Vagina (tissue), 2 donors: ENCODE data around the gene SENP3. TPM values are rescaled to one million over a fixed set of nuclear protein-coding genes. Genes with fewer than 3 reads are reported as not detected.

Experiments
- DNase-seq, 2 donors: peaks; one replicate each; pipeline ENCODE4 v3.0.0-alpha.2; 2017; ENCODE audit errors: extremely low spot score in 2 of 2
- H3K27ac ChIP-seq: fragments of 200-600 bp; sonication (generic); one replicate; pipeline ENCODE4 v1.5.1; 2019
- H3K27me3 ChIP-seq: fragments of 200-600 bp; sonication (generic); one replicate; pipeline ENCODE4 v1.5.1; 2019
- H3K36me3 ChIP-seq, 2 donors: fragments of 200-600 bp; sonication (generic); one replicate each; pipeline ENCODE4 v1.5.1; 2017 to 2019
- H3K4me1 ChIP-seq: fragments of 200-600 bp; sonication (generic); one replicate; pipeline ENCODE4 v1.5.1; 2019
- H3K4me3 ChIP-seq, 2 donors: fragments of 200-600 bp; sonication (generic); 1 replicate in 1 of 2; 2 replicates in 1 of 2; pipeline ENCODE4 v1.5.1; 2016 to 2019
- H3K9me3 ChIP-seq: fragments of 200-600 bp; sonication (generic); one replicate; pipeline ENCODE4 v1.5.1; 2019
- POLR2A ChIP-seq, 2 donors: fragments of 450-650 bp; IDR thresholded peaks; one replicate each; pipeline ENCODE4 v1.6.1; 2017; ENCODE audit warnings: antibody characterized with exemption in 2 of 2, mild to moderate bottlenecking in 2 of 2, moderate library complexity in 2 of 2
- POLR2AphosphoS5 ChIP-seq, 2 donors: sonication (generic); formaldehyde crosslinking; IDR thresholded peaks; one replicate each; pipeline ENCODE4 v1.9.0; 2017; ENCODE audit warnings: antibody characterized with exemption in 2 of 2, mild to moderate bottlenecking in 2 of 2, low read depth in 1 of 2; ENCODE audit not compliant: insufficient read depth in 1 of 2
- intact Hi-C: fragments of 100-400 bp; cut with DNase I; formaldehyde crosslinking; loops from one replicate; pipeline ENCODE4 v1.15.1; 2023
- total RNA-seq: library from RNA; depleted of rRNA; stranded (reverse); fragments of >200 nt; gene quantifications from one replicate; pipeline ENCODE4 v1.2.3, GENCODE V29; 2016
- TF ChIP-seq, protein P1 (sequence below), 3 experiments: fragments of 450-650 bp in 2 of 3; fragments of 200-600 bp in 1 of 3; sonication (generic) in 1 of 3; IDR thresholded peaks; one replicate each; pipeline ENCODE4 v1.5.1; 2017 to 2019; ENCODE audit warnings: antibody characterized with exemption in 3 of 3, mild to moderate bottlenecking in 2 of 3, moderate library complexity in 2 of 3

Gene SENP3
- total RNA-seq, 1 donor from 2014 or later: 60.2 TPM

DNA sequence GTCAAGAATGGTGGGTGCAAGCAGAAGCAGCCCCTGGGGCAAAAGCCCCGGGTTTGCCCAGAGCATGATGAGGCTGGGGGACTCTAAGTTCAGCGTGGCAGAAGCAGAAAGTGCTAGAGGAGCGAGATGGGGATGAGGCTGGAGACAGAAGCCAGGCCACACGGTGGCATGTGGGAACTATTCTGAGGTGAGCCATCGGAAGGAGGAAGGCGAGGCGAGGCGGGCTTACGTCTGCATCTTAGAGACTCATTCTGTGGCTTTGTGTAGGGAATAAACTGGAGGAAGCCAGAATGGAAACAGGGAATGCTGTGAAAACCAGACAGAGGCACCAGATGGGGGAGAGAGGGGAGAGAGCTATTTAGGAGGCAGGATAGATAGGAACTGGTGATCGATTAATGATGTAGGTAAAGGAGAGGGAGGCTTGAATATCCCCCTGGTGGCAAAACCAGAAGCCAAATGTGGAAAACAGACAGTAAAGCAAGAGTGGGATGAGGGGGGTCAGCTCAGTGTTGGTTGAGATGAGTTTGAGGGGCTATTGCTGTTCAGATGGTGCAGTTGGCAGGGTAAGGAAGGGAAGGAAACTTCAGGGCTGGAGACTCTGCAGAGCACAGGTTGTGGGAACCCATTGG is 6.3 kb upstream of the SENP3 start:
- intact Hi-C loops: loop anchor here (5.0 kb wide), 1 partner anchor 118 kb away; the partner anchor contains the start of genes FGF11 and TMEM102
- Histone ChIP-seq H3K4me1 (peaks cover 36% of the 10 kb centered on the region), H3K27ac (no peak overlapping the region), H3K9me3 (no peaks in the 10 kb centered on the region), H3K4me3 (no peak overlapping the region), H3K27me3 (no peaks in the 10 kb centered on the region), H3K36me3 (no peaks in the 10 kb centered on the region)
- TF ChIP-seq, protein P1, sequence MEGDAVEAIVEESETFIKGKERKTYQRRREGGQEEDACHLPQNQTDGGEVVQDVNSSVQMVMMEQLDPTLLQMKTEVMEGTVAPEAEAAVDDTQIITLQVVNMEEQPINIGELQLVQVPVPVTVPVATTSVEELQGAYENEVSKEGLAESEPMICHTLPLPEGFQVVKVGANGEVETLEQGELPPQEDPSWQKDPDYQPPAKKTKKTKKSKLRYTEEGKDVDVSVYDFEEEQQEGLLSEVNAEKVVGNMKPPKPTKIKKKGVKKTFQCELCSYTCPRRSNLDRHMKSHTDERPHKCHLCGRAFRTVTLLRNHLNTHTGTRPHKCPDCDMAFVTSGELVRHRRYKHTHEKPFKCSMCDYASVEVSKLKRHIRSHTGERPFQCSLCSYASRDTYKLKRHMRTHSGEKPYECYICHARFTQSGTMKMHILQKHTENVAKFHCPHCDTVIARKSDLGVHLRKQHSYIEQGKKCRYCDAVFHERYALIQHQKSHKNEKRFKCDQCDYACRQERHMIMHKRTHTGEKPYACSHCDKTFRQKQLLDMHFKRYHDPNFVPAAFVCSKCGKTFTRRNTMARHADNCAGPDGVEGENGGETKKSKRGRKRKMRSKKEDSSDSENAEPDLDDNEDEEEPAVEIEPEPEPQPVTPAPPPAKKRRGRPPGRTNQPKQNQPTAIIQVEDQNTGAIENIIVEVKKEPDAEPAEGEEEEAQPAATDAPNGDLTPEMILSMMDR (IDR thresholded peaks at IDR 0.05): no peak
- no peak for TF ChIP-seq POLR2A (IDR thresholded peaks at IDR 0.05)
- TF ChIP-seq POLR2AphosphoS5 (IDR thresholded peaks at IDR 0.05; ENCODE audit: insufficient read depth in 1 of 2, low read depth in 1 of 2): no peak
- no peak for DNase-seq

DNA sequence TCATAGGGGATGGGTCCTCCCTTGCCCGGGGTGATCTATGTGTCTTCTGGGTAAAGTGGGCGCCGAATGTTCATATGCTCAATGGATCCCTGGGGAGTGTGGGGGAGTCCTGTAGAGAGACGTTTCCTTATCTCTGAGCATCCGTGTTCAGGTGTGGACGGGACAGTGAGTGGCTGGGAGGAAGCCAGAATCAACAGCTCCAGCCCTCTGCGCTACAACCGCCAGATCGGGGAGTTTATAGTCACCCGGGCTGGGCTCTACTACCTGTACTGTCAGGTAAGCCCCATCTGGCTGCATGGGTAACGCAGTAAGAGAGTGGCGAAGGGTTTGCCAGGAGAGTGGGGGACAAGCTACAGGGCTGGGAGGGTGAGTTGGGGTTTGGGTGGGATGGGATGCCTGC is 5.1 kb upstream of the SENP3 start:
- no peak for TF ChIP-seq POLR2A (IDR thresholded peaks at IDR 0.05)
- TF ChIP-seq, protein P1 (IDR thresholded peaks at IDR 0.05): no peak
- no peak for TF ChIP-seq POLR2AphosphoS5 (IDR thresholded peaks at IDR 0.05; ENCODE audit: insufficient read depth in 1 of 2, low read depth in 1 of 2)
- peak overlapping the region; percentile 88 for H3K27ac ChIP-seq
- intact Hi-C loops: loop anchor here (5.0 kb wide), 1 partner anchor 119 kb away; the partner anchor contains the start of genes FGF11 and TMEM102
- H3K27me3 ChIP-seq: no peaks in the 10 kb centered on the region
- no peaks in the 10 kb centered on the region for H3K9me3 ChIP-seq
- H3K36me3 ChIP-seq: no peaks in the 10 kb centered on the region
- H3K4me3 ChIP-seq: no peak overlapping the region
- DNase-seq: peak in 1 of 2 donors; percentile 78
- peaks cover 44% of the 10 kb centered on the region for H3K4me1 ChIP-seq

DNA sequence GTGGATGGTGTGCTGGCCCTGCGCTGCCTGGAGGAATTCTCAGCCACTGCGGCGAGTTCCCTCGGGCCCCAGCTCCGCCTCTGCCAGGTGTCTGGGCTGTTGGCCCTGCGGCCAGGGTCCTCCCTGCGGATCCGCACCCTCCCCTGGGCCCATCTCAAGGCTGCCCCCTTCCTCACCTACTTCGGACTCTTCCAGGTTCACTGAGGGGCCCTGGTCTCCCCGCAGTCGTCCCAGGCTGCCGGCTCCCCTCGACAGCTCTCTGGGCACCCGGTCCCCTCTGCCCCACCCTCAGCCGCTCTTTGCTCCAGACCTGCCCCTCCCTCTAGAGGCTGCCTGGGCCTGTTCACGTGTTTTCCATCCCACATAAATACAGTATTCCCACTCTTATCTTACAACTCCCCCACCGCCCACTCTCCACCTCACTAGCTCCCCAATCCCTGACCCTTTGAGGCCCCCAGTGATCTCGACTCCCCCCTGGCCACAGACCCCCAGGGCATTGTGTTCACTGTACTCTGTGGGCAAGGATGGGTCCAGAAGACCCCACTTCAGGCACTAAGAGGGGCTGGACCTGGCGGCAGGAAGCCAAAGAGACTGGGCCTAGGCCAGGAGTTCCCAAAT is 4.5 kb upstream of the SENP3 start:
- intact Hi-C loops: loop anchor here (5.0 kb wide), 1 partner anchor 120 kb away; the partner anchor contains the start of genes FGF11 and TMEM102
- DNase-seq: peak in 1 of 2 donors; percentile 85
- H3K9me3 ChIP-seq: no peaks in the 10 kb centered on the region
- H3K27ac ChIP-seq: peak overlapping the region; percentile 88
- peaks cover 46% of the 10 kb centered on the region for H3K4me1 ChIP-seq
- H3K36me3 ChIP-seq: no peaks in the 10 kb centered on the region
- peak overlapping the region in 1 of 2 donors; percentile 70 for H3K4me3 ChIP-seq
- TF ChIP-seq, protein P1 (IDR thresholded peaks at IDR 0.05): no peak
- H3K27me3 ChIP-seq: no peaks in the 10 kb centered on the region

DNA sequence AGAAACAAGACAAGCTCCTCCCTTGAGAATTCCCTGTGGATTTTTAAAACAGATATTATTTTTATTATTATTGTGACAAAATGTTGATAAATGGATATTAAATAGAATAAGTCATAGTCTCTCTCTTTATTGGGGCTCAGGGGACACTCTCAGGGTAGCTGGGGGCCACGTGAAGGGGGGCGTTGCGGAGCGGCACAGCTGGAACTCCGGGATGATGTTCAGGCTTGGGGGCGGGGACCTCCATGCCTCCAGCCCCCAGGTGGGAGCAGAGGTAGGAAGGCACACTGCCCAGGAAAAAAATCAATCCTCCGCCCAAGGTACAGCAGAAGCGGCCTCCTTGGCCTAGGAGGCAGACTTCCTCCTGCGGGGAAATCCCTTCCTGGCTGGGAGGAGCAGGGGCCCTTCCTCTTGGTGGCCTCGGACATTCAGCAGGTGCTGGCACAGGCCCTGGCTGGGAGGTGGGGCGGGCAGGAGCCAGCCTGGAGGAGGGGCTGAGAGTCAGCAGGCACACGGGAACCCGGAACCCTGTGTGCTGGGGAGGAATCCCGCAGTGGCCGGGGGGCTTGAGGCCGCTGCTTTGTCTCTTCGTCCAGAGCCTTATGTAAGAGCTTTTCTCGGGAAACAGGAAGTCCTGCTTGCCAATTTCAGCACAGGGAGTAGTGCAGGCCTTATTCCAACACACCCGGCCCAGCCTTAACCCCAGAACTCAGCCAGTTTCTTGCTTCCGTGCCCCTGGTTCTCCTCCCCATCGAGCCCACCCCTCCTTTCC is 3.8 kb upstream of the SENP3 start:
- Histone ChIP-seq H3K4me1 (peaks cover 53% of the 10 kb centered on the region), H3K9me3 (no peaks in the 10 kb centered on the region), H3K36me3 (no peaks in the 10 kb centered on the region), H3K27me3 (no peaks in the 10 kb centered on the region), H3K4me3 (peak overlapping the region; percentile 26 to 70), H3K27ac (peak overlapping the region; percentile 88)
- intact Hi-C loops: loop anchor here (5.0 kb wide), 1 partner anchor 121 kb away; the partner anchor contains the start of genes FGF11 and TMEM102
- peak in 1 of 2 donors; percentile 93 for DNase-seq
- peak in 1 of 2 donors; percentile 33 for TF ChIP-seq POLR2A (IDR thresholded peaks at IDR 0.05)
- peak; percentile 90 to 92 for TF ChIP-seq POLR2AphosphoS5 (IDR thresholded peaks at IDR 0.05; ENCODE audit: insufficient read depth in 1 of 2, low read depth in 1 of 2)
- TF ChIP-seq, protein P1 (IDR thresholded peaks at IDR 0.05): no peak
